Activated CD4-positive, alpha-beta T cell treated with anti-CD3 and anti-CD28 coated beads for 1 hour (primary cell): ENCODE measurements around the gene SIRT2.

ENCODE experiments used
- DNase-seq: peaks from one replicate; pipeline ENCODE4 v3.0.0-alpha.2; 2020

Gene SIRT2

GRCh38 chr19:38919837-38920601 lies 20.6 kb upstream of the SIRT2 start:
- no peak for DNase-seq

- no peak for DNase-seq
Observed at GRCh38 chr19:38918526-38918925, 19.1 kb upstream of the SIRT2 start.

GRCh38 chr19:38917921-38918491 lies 18.6 kb upstream of the SIRT2 start:
- DNase-seq: no peak

- DNase-seq: no peak
Observed at GRCh38 chr19:38917516-38917915, 18.1 kb upstream of the SIRT2 start.

- DNase-seq: no peak
Observed at GRCh38 chr19:38915329-38916321, 16.2 kb upstream of the SIRT2 start.

- no peak for DNase-seq
Observed at GRCh38 chr19:38913958-38914357, 14.5 kb upstream of the SIRT2 start.

GRCh38 chr19:38912600-38913514 lies 13.4 kb upstream of the SIRT2 start:
- DNase-seq: no peak

- no peak for DNase-seq
Observed at GRCh38 chr19:38911388-38912001, 12.1 kb upstream of the SIRT2 start.

GRCh38 chr19:38910488-38910887 lies 11.1 kb upstream of the SIRT2 start:
- no peak for DNase-seq

- no peak for DNase-seq
Observed at GRCh38 chr19:38908911-38909310, 9.5 kb upstream of the SIRT2 start.

GRCh38 chr19:38907670-38908069 lies 8.3 kb upstream of the SIRT2 start:
- no peak for DNase-seq

GRCh38 chr19:38907227-38907626 lies 7.8 kb upstream of the SIRT2 start:
- DNase-seq: no peak

- DNase-seq: no peak
Observed at GRCh38 chr19:38905620-38906019, 6.2 kb upstream of the SIRT2 start.

- DNase-seq: no peak
Observed at GRCh38 chr19:38904581-38905539, 5.4 kb upstream of the SIRT2 start.

- no peak for DNase-seq
Observed at GRCh38 chr19:38901683-38902082, 2.3 kb upstream of the SIRT2 start.

GRCh38 chr19:38900743-38901190 lies 1.3 kb upstream of the SIRT2 start:
- no peak for DNase-seq

- DNase-seq: no peak
Observed at GRCh38 chr19:38900202-38900629, 798 bp upstream of the SIRT2 start.

- DNase-seq: no peak
Observed at GRCh38 chr19:38898788-38899446, 501 bp downstream of the SIRT2 start.

- no peak for DNase-seq
Observed at GRCh38 chr19:38894968-38895367, 4.5 kb downstream of the SIRT2 start.

- DNase-seq: no peak
Observed at GRCh38 chr19:38893341-38893771, 6.1 kb downstream of the SIRT2 start.
